CD8-positive, alpha-beta memory T cell (primary cell): ENCODE measurements around the gene ETV6. TPM values are rescaled to one million over a fixed set of nuclear protein-coding genes. Genes with fewer than 3 reads are reported as not detected.

Source experiments
- CTCF ChIA-PET: fragments of 350-600 bp; sonication (Branson Sonifier 250); formaldehyde crosslinking; loops from one replicate; lab custom pipeline; 2021; ENCODE audit warnings: antibody characterized with exemption; lab: Charles Lee
- POLR2A ChIA-PET: fragments of 350-600 bp; sonication (Branson Sonifier 250); formaldehyde crosslinking; loops from one replicate; lab custom pipeline; 2021; ENCODE audit warnings: antibody characterized with exemption; lab: Charles Lee
- DNase-seq, 5 donors: peaks; one replicate each; pipeline versions ENCODE4 v3.0.0 to v3.0.0-alpha.2; 2020 to 2022; ENCODE audit warnings: mixed read lengths in 1 of 5
- H3K27ac ChIP-seq: one replicate; pipeline ENCODE4 v1.7.0; 2013; ENCODE audit warnings: low read depth, mild to moderate bottlenecking, low read length, moderate library complexity
- H3K27me3 ChIP-seq: 2 replicates; pipeline ENCODE4 v1.7.0; 2013; ENCODE audit warnings: low read length, mild to moderate bottlenecking; ENCODE audit not compliant: insufficient read depth, poor library complexity, severe bottlenecking
- H3K36me3 ChIP-seq: 2 replicates; pipeline ENCODE4 v1.7.0; 2013; ENCODE audit warnings: mild to moderate bottlenecking, low read length, moderate library complexity; ENCODE audit not compliant: insufficient read depth
- H3K4me1 ChIP-seq: 2 replicates; pipeline ENCODE4 v1.7.0; 2013; ENCODE audit warnings: mild to moderate bottlenecking, low read length, moderate library complexity; ENCODE audit not compliant: insufficient read depth
- H3K4me3 ChIP-seq: 2 replicates; pipeline ENCODE4 v1.7.0; 2013; ENCODE audit warnings: mild to moderate bottlenecking, low read length
- H3K9me3 ChIP-seq: 2 replicates; pipeline ENCODE4 v1.7.0; 2013; ENCODE audit warnings: mild to moderate bottlenecking, low read length
- H3K27ac Mint-ChIP-seq, 8 donors: one replicate each; pipeline ENCODE4 v1.8.0; 2020 to 2021; ENCODE audit warnings: mixed read lengths in 8 of 8, mild to moderate bottlenecking in 6 of 8, inconsistent platforms in 3 of 8, moderate library complexity in 3 of 8
- H3K27me3 Mint-ChIP-seq, 2 donors: one replicate each; pipeline ENCODE4 v1.8.0; 2020 to 2021; ENCODE audit warnings: mixed read lengths in 2 of 2, mild to moderate bottlenecking in 1 of 2, moderate library complexity in 1 of 2
- H3K36me3 Mint-ChIP-seq, 3 donors: one replicate each; pipeline ENCODE4 v1.8.0; 2020 to 2021; ENCODE audit warnings: mixed read lengths in 3 of 3, inconsistent platforms in 1 of 3, mild to moderate bottlenecking in 1 of 3
- H3K4me1 Mint-ChIP-seq, 3 donors: one replicate each; pipeline ENCODE4 v1.8.0; 2020 to 2021; ENCODE audit warnings: mixed read lengths in 3 of 3, inconsistent platforms in 1 of 3, mild to moderate bottlenecking in 1 of 3
- H3K4me3 Mint-ChIP-seq, 7 donors: one replicate each; pipeline ENCODE4 v1.8.0; 2020 to 2021; ENCODE audit warnings: mixed read lengths in 7 of 7, mild to moderate bottlenecking in 6 of 7, moderate library complexity in 4 of 7, inconsistent platforms in 2 of 7
- H3K9me3 Mint-ChIP-seq, 5 donors: one replicate each; pipeline ENCODE4 v1.8.0; 2020 to 2022; ENCODE audit warnings: mixed read lengths in 5 of 5, mild to moderate bottlenecking in 3 of 5, moderate library complexity in 2 of 5, inconsistent platforms in 1 of 5
- polyA plus RNA-seq: library from polyadenylated mRNA; unstranded; fragments of 300-500 nt; fragmentation: Illumina TruSeq; gene quantifications from one replicate; pipeline ENCODE4 v1.2.3, GENCODE V29; 2021
- total RNA-seq, 2 experiments: library from RNA; stranded (reverse); gene quantifications; one replicate each; pipeline ENCODE4 v1.2.3, GENCODE V29; 2021

The ETV6 gene
- total and polyA plus RNA-seq, 3 experiments from 2014 or later = 6.0 to 51.5 (median 49.3) TPM

GRCh38 chr12:11648514-11649412 is 711 bp upstream of the ETV6 start:
- Histone ChIP-seq H3K9me3 (no peaks in the 10 kb centered on the region), H3K4me3 (peak overlapping the region; percentile 97), H3K36me3 (no peaks in the 10 kb centered on the region), H3K27ac (peak overlapping the region; percentile 79), H3K4me1 (peaks cover 24% of the 10 kb centered on the region), H3K27me3 (no peaks in the 10 kb centered on the region)
- ChIA-PET CTCF (interaction anchor here (1.2 kb wide), 1 partner anchor 103 kb away, joined by 4 read pairs; no protein-coding TSS in a partner anchor), POLR2A (interaction anchor here (0.7 to 1.9 kb wide), 4 partner anchors 20 to 384 kb away, joined by 3 to 7 read pairs (median 4); no protein-coding TSS in a partner anchor)
- peaks cover 31 to 38% (median 33%) of the 10 kb centered on the region in 3 donors for H3K4me1 Mint-ChIP-seq
- H3K9me3 Mint-ChIP-seq = no peaks in the 10 kb centered on the region
- peak overlapping the region; percentile 91 to 99 (median 97) for H3K4me3 Mint-ChIP-seq
- peaks cover 0 to 17% (median 0%) of the 10 kb centered on the region in 3 donors for H3K36me3 Mint-ChIP-seq
- H3K27me3 Mint-ChIP-seq = no peaks in the 10 kb centered on the region
- peak overlapping the region; percentile 89 to 98 (median 96) for H3K27ac Mint-ChIP-seq
- peak; percentile 54 to 76 (median 71) for DNase-seq

DNA sequence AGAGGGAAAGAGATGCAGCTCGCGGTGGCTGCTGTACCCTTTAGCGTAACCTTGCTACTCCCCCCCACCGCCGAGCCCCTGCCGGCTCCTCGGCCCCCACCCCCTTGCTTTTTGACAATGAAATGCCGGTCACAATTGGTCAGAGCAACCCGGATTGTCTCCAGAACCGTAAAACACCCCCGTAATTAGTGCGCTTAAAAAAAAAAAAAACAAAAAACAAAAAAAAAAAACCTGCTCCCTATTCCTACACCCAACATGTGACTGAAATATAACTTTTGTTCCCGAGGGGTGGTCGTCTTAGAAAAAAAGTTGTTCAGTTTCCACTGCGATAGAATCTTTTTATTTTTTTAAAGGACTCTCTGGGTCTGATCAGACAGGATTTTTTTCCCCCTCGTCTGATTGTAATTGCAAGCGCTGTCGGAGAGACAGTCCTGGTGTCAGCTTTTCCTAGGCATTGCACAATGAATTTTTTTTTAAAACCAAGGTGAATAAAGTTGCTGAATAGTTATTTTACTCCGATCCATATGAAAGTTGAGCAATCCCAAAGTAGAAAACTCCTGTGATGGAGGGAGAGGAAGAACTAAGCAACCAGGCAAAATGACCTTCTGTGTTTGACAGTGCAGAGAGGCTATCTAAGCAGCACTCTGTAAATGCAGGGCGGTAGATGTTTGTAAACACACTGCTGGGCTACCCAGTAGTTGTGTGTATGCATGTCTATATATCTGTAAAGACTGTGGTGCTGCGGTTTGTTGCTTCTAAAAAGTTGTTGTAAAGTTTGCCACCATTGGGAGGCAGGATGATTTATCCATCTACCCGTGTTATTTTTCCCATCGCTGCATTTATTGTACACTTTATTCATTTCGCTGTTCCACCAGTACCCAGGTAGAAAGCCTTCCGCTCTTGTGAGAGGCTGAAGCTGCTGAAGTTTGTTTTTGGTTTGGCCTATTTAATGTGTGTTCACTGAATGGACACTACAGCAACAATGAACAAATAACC is 1.1 kb downstream of the ETV6 start:
- peak overlapping the region; percentile 85 to 98 (median 96) for H3K27ac Mint-ChIP-seq
- Histone ChIP-seq H3K27ac (peak overlapping the region; percentile 60), H3K4me1 (peaks cover 24% of the 10 kb centered on the region), H3K27me3 (no peaks in the 10 kb centered on the region), H3K36me3 (no peaks in the 10 kb centered on the region), H3K4me3 (peak overlapping the region; percentile 48), H3K9me3 (no peaks in the 10 kb centered on the region)
- H3K4me3 Mint-ChIP-seq = peak overlapping the region; percentile 88 to 99 (median 97)
- ChIA-PET POLR2A (interaction anchor here (1.6 to 1.9 kb wide), 2 partner anchors 359 to 382 kb away, joined by 5 to 7 read pairs; no protein-coding TSS in a partner anchor), CTCF (interaction anchor here (0.5 to 1.3 kb wide), 4 partner anchors 104 to 383 kb away, joined by 3 to 6 read pairs (median 4); no protein-coding TSS in a partner anchor)
- H3K4me1 Mint-ChIP-seq = peaks cover 33 to 46% (median 45%) of the 10 kb centered on the region in 3 donors
- H3K27me3 Mint-ChIP-seq = no peaks in the 10 kb centered on the region
- no peaks in the 10 kb centered on the region for H3K9me3 Mint-ChIP-seq
- no peak for DNase-seq
- peaks cover 0 to 17% (median 0%) of the 10 kb centered on the region in 3 donors for H3K36me3 Mint-ChIP-seq

GRCh38 chr12:11651381-11651780 is 1.9 kb downstream of the ETV6 start:
- Histone ChIP-seq H3K36me3 (no peaks in the 10 kb centered on the region), H3K27ac (peak overlapping the region; percentile 39), H3K4me3 (peak overlapping the region; percentile 48), H3K27me3 (no peaks in the 10 kb centered on the region), H3K9me3 (no peaks in the 10 kb centered on the region), H3K4me1 (peaks cover 24% of the 10 kb centered on the region)
- H3K27ac Mint-ChIP-seq = peak overlapping the region; percentile 63 to 98 (median 96)
- ChIA-PET CTCF (no interaction called here), POLR2A (no interaction called here)
- peak overlapping the region; percentile 88 to 99 (median 97) for H3K4me3 Mint-ChIP-seq
- H3K36me3 Mint-ChIP-seq = peaks cover 0 to 17% (median 2%) of the 10 kb centered on the region in 3 donors
- H3K27me3 Mint-ChIP-seq = no peaks in the 10 kb centered on the region
- no peaks in the 10 kb centered on the region for H3K9me3 Mint-ChIP-seq
- DNase-seq = peak in 1 of 5 donors; percentile 33
- peaks cover 33 to 54% (median 51%) of the 10 kb centered on the region in 3 donors for H3K4me1 Mint-ChIP-seq

- Mint-ChIP-seq H3K4me1 (peaks cover 36 to 58% (median 55%) of the 10 kb centered on the region in 3 donors), H3K9me3 (no peaks in the 10 kb centered on the region), H3K36me3 (peaks cover 0 to 17% (median 2%) of the 10 kb centered on the region in 3 donors), H3K4me3 (peak overlapping the region; percentile 88 to 99 (median 97)), H3K27ac (peak overlapping the region; percentile 63 to 98 (median 96)), H3K27me3 (no peaks in the 10 kb centered on the region)
- ChIA-PET CTCF (no interaction called here), POLR2A (no interaction called here)
- H3K4me1 ChIP-seq = peaks cover 24% of the 10 kb centered on the region
- H3K4me3 ChIP-seq = peak overlapping the region; percentile 48
- H3K27me3 ChIP-seq = no peaks in the 10 kb centered on the region
- peak overlapping the region; percentile 1 for H3K27ac ChIP-seq
- H3K9me3 ChIP-seq = no peaks in the 10 kb centered on the region
- DNase-seq = no peak
- H3K36me3 ChIP-seq = no peaks in the 10 kb centered on the region
These were observed 2.3 kb downstream of the ETV6 start for GRCh38 chr12:11651785-11652184.

DNA sequence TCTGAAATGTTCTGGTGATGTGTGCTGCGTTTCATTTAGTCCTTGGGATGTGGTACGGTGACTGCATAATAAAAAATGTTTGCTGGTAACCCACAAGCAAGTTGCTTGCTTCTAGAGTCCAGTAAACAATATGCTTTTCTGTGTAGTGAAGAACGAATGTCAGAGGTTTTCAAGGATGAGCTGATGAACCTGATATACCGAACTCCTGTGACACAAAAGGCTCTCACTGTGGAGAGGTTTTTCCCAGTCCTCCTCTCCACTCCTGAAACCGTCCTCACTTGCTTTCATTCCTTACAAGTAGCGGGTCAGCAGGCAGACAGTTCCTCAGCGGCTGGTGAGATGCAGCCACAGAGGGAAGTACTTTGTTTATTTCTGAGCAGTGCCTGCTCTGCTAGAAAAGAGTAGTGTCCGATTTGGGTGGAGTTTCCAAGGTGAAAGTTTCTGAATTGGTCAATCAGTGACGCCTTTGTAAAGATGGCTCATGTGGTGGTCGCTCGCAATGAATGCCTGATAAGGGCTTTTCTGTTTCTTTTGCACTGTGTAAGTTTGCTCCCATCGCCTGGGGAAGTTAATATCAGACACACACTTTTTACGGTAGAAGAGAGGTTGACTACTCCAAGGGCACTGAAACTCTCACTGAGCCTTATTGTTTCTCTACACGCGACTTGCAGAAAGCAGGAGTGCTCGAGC is 3.0 kb downstream of the ETV6 start:
- Mint-ChIP-seq H3K27me3 (no peaks in the 10 kb centered on the region), H3K9me3 (no peaks in the 10 kb centered on the region), H3K27ac (peak overlapping the region; percentile 63 to 97 (median 96)), H3K4me3 (peak overlapping the region; percentile 88 to 99 (median 97)), H3K36me3 (peaks cover 0 to 17% (median 2%) of the 10 kb centered on the region in 3 donors), H3K4me1 (peaks cover 41 to 65% (median 58%) of the 10 kb centered on the region in 3 donors)
- H3K4me3 ChIP-seq = peak overlapping the region; percentile 48
- no peaks in the 10 kb centered on the region for H3K36me3 ChIP-seq
- ChIA-PET CTCF (interaction anchor here (0.7 kb wide), 1 partner anchor 13 kb away, joined by 3 read pairs; no protein-coding TSS in a partner anchor), POLR2A (no interaction called here)
- H3K27me3 ChIP-seq = no peaks in the 10 kb centered on the region
- peak overlapping the region; percentile 6 for H3K27ac ChIP-seq
- no peak for DNase-seq
- H3K4me1 ChIP-seq = peaks cover 24% of the 10 kb centered on the region
- no peaks in the 10 kb centered on the region for H3K9me3 ChIP-seq

DNA sequence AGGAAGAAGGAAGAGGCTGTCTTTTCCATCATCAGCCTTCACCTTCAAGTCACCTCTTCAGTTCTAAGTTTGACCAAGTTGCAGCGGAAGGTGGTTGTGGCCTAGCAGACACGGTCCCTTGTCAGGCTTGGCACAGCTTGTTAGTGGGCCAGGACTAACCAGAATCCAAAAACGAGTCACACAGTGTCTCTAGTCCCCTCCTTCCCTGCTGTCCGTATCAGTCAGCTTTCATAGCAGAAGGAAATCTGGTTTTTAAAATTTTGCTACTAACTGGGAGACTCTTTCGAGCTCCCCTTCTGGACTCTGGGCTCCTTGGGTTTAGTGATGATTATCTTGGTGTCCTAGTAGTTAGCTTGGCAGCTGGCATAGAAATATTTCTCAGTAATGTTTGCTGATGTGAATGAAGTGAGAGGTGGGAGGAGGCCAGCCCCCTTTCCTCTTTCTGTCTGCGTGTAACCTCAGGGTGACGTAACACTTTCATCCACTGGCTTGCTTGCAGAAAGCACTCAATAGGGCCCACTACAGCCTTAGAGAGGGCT is 3.8 kb downstream of the ETV6 start:
- H3K4me3 ChIP-seq = peak overlapping the region; percentile 48
- H3K27me3 ChIP-seq = no peaks in the 10 kb centered on the region
- peak overlapping the region; percentile 6 for H3K27ac ChIP-seq
- no peaks in the 10 kb centered on the region for H3K36me3 ChIP-seq
- H3K4me1 Mint-ChIP-seq = peaks cover 40 to 72% (median 61%) of the 10 kb centered on the region in 3 donors
- H3K9me3 Mint-ChIP-seq = no peaks in the 10 kb centered on the region
- peak overlapping the region; percentile 63 to 97 (median 96) for H3K27ac Mint-ChIP-seq
- peak in 1 of 5 donors; percentile 47 for DNase-seq
- CTCF ChIA-PET = no interaction called here
- H3K36me3 Mint-ChIP-seq = peaks cover 0 to 17% (median 2%) of the 10 kb centered on the region in 3 donors
- no peaks in the 10 kb centered on the region for H3K9me3 ChIP-seq
- H3K27me3 Mint-ChIP-seq = no peaks in the 10 kb centered on the region
- H3K4me3 Mint-ChIP-seq = peak overlapping the region; percentile 88 to 99 (median 97)
- POLR2A ChIA-PET = interaction anchor here (0.6 kb wide), 1 partner anchor 676 kb away, joined by 5 read pairs; no protein-coding TSS in a partner anchor
- peaks cover 24% of the 10 kb centered on the region for H3K4me1 ChIP-seq
